NCI-H2081 (cell line): ENCODE measurements around the gene TMEM229B.

Experiments used
- DNase-seq, 2 experiments: peaks; one replicate each; lab custom pipeline; 2025; lab: John Stamatoyannopoulos, UW

The TMEM229B gene

DNA sequence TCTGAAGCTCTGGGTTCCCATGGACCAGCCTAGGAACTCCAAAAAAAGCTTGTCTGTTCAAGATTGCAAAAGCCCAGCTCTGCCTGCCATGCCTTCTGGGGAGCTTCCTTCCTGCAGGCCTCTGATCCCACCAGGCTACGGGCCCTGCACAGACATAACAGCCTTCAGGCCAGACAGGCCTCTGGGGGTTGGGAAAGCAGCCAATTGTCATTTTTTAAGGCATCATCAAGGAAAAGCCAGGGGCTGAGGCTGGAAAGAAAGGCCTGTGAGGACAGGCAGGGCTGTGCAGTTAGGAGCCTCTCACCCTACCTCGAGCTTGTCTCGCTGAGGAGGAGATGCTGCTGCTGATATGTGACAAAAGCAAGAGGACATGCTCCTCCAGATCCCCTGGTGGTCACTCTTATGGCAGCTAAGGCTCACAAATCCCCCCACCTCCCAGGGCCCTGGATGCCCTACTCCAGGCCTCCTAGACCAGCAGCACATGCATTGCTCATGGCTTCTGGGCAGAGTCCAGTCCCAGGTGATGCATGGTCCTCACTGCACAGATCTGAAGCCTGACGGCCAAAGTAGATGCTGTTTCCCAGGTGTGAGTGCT lies 2.9 kb downstream of the TMEM229B start:
- DNase-seq, result no peak

DNA sequence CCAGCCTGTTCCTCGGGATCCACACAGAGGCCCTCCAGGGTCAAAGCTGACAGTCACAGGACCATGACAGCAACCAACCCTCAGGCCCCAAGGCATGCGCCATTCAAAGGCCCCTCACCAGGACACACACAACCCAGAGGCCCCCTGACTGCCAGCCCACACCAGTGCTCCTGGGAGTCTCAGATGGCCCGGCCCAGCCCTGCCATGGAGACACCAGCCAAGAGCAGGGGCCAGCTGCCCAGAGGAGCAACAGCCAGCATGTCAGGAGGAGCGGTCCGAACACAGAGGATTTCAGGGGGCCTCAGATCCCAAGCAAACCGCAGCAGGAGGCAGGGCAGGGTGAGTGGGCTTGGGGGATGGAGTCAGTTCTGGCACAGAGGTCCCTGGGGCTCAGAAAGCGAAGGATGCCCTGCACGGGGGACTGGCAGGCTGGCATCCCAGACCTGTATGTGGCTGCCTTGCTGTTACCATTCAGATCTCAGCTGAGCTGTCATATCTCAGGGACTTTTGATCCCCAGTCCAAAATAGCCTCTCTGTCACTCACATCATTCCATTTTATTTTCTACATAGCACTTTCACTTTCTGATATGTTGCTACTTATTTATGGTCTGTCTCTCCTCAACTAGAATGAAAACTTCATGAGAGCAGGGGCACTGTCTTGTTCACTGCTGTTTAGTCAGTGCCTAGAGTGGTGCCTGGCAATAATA lies 4.8 kb downstream of the TMEM229B start:
- DNase-seq, result no peak

DNA sequence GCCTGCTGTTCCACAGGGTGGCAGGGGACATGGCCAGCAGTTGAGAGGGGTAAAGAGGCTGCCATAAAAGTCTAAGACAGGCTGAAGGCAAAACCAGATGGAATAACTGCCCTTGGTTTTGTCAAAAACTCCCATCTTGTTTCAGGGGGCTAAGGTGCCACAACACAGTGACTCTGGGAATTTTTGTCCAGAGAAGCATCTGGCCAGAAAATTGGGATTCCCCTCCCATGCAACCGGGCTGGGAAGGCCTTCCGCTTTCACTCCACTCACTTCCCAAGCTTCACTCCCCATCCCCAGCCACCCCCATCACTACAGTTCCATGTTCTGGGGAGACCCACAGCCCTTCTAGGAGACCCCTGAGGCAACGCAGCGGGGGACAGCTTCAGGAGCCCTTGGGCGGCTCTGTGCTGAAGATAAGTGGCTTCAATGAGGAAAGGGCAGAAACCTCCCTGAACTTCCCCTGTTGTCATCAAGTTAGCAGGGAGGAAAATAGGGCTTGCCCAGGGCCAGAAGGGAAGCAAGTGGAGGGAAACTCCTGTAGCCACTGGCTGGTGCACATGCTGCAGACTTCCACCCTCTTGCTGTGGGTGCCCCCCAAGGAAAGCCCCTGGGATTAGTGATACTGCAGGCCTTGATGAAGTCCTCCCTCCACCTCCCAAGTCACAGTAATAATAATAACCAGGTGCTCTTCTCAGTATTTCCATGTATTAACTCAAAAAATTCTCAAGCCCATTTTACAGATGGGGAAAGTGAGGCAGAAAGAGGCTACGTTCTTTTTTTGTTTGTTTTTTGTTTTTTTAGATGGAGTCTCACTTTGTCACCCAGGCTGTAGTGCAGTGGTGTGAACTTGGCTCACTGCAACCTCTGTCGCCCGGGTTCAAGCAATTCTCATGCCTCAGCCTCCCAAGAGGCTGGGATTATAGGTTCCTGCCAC lies 6.0 kb downstream of the TMEM229B start:
- no peak for DNase-seq

DNA sequence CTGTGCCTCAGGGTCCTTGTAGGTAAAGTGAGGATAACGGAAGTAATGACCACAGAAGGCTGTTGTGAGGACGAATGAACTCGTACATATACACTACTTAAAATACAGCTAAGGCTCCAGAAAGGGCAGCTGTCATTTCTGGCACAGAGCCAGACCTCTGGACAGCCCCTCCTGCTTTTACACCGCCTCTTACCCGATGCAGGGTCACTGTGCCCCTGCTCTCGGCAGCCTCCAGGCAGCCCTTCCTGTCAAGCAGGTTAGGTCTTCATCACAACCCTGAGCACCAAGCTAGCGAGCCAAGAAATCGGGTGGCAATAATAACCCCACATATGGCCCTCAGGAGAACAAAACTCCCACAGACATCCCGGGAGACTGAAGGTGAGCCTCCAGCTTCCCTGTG lies 8.5 kb downstream of the TMEM229B start:
- DNase-seq, result peak in 1 of 2 experiments; percentile 18

DNA sequence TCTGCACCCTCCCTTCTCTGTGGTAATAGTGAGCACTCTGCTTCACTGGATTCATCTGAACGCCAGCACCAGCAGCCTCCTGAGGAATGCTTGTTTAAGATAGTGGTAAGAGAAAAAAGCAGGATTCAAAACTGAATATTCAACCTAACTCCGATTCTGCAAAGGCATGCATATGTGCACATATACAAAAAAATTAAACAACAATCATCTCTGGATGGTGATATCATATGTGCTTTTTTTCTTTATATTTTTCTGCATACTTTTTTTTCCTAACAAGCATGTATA lies 9.8 kb downstream of the TMEM229B start:
- no peak for DNase-seq

DNA sequence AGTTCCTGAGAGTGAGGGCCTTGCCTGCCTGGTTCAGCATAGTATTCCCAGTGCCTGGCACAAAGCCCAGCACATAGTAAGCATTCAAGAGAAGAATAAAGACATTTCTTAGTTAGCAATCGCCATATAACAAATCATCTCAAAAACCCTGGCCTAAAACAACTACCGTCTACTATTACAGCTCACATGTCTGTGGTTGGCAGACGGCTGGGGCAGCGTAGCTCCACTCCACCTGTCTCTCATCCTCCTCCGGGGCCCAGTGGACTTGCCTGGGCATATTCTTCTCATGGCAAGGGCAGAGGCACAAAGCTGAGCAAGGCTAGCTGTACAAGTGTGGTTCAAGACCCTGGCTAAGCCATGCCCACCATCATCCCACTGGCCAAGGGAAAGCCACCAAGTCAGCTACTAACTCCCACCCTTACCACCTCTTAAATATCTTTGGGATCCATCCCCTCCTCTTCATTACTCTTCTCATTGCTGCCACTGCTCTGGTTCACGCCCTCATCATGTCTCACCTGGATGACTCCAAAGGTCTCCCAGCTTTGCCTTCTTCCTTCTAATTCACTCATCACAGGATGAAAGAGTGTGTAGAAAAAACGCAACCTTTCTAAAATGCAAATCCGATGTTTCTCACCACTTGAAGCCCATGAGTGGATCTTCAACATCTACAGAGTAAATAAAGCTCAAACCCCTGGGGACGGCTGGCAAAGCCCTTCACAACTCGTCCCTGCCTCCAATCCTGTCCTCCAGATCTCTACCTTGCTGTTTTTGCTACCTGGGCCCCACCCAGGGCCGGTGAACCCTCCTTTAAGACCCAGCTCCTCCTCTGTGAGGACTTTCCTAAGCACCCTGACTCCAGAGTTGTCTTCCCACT lies 10.4 kb downstream of the TMEM229B start:
- no peak for DNase-seq

DNA sequence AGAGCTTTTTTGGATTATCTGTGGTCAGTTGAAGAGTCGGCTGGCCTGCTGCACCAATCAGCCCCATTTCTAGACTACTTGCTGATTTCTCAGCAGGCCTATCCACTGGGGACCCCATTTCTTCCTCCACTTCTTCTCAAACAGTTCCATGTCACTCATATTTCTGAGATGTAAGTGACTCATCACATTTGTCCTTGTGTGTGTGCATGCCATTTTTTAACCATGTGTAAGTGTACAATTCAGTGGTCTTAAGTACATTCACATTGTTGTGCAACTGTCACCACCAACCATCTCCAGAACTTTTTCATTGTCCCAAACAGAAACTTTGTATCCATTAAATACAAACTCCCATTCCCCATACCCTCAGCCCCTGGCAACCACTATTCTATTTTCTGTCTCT lies 14.2 kb downstream of the TMEM229B start:
- no peak for DNase-seq

DNA sequence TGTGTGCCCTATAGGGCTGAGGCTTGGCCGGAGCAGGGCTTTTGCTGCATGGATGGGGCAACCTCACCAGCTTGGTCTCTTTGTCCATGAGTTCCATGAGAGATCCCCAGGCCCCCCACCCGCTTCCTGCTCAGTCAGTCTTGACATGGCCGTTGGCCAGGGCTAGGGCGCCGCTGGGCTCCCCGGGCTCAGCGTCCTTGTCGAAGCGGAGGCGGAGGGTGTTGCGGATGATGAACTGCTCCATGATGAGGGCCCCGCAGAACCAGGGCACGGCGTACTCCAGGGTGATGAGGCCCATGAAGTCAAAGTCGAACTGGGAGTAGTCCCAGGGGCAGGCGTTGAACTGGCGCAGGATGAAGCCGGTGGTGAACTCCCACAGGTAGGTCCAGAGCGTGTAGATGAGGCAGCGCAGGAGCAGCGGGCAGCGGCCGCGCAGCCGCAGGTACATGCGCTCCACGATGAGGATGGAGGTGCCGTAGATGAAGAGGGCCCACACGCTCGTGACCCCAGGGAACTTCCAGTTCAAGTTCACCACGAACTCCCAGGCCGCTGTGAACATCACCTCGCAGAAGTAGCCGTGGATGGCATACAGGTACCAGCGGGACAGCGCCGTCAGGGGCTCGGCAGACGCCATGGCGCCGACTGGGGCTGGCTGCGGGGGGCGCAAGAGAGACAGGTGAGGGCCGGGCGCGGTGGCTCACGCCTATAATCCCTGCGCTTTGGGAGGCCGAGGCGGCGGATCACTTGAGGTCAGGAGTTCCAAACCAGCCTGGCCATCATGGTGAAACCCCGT lies 15.0 kb downstream of the TMEM229B start:
- no peak for DNase-seq

DNA sequence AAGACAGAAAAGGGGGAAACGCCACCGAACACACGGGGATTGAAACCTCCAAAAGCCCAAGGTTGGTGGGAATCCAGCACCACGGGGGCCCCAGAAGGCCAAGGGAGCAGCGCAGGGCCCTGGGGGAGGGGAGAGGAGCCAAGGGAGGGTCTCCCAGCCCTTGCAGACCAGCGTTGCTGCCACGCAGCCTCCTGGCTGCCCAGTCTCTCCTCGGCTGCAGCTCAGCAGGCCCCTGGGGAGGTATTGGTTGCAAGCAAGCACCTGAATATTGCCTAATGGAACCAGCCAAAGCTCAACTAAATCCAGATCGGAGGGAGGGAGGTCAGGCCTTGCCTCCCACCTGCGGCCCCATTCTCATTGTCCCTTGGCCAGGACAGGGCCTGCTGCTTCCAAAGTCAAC lies 15.8 kb downstream of the TMEM229B start:
- DNase-seq, result no peak

DNA sequence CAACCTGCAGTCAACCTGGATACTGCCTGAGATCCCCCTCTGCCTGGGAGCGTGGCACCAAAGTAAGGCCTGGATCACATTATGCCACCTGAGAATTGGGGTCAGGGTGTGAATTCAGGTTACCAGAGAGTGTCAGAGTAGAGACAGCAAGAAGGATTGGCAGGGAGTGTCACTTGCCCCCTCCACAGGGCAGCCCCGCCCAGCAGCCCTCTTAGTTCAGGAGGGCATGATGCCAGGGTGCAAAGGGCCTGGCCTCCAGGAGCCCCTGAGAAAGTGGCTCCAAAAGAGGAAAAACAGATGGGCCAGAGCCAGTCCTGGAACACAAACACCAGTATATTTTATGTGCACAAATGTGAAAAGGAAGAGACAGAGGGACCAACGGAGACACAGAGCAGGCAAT lies 18.6 kb downstream of the TMEM229B start:
- no peak for DNase-seq

DNA sequence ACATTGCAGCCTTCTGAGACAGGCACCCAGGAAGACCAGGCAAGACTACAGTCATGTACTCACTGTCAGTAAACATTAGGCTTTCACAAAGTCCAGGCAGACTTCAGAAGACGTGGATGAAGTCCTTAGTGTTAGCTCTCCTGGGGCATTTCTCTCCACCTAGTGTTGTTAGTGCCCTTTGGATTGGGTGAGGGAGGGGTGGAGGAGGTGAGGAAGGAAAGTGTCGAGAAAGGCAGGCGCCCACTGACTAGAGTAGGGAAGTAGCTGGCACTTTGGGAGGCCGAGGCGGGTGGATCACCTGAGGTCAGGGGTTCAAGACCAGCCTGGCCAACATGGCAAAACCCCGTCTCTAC lies 20.2 kb downstream of the TMEM229B start:
- no peak for DNase-seq

DNA sequence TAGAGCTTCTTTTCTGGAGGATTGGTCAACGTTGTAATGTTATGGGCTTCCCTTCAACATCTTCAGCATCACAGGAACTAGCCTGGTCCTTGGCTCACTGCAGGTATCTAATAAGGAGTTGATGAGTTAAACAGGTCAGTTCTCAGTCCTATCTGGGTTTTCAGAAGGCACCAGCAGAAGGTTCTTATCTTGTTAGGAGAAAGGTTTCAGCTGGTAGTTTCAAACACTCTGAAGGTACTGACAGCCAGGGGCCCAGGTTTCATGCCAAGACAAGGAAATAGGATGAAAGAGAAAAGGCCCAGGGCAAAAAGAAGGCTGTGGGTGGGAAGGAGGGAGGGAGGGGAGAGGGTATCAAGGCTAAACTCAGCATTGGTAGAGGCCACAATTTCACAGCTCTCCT lies 21.4 kb downstream of the TMEM229B start:
- no peak for DNase-seq

DNA sequence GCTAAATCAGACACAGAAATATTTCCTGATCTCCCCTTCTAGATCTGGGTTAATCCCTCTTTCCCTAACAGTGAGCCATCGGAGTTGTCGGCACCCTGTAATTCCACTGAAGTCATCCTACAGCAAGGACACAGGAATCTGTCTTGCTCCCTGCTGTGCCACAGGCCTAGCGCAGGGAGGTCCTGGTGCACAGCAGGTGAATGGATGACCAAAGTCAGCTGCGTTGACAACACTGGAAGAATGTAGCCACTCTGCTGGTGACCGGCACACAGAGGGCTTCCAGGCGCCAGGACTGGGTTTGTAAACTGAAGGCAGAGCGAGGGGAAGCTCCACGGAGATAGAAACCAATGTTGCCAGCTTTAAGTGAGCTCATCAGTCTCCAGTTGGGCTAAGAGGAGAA lies 23.6 kb downstream of the TMEM229B start:
- DNase-seq, result no peak

DNA sequence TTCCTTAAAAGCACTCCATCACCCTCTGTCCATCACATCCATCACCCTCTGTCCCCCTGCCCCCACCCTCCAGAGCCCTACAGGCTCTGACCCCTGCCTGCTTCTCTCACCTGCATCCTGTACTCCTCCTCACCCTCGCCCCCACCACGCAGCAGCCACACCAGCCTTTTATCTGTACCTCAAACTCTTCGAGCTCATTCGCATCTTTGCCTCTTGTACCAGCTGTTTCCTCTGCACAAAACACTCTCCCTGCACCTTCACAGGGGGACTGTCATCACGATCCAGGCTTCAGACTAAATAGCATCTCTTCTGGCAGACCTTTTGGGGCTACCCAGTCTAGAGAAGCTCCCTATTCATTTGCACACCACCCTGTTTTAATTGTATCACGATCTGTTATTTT lies 24.1 kb downstream of the TMEM229B start:
- no peak for DNase-seq

DNA sequence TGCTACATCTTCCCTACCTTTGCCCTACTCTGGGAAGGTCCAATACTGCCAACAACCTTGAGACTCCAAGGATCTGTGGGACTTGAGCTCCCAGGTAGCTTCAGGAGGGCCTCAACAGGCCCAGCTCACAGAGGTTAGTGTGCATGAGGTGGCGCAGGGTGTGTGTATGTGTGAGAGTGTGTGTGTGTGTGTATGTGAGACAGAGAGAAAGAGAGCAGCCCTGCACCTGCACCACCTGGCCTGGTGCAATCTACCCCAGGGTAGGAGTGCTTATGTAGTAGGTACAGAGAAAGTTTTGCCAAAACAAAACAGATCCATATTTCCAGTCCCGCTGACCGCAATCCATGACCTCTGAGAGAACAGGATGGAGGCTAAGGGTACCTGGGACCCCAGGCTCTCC lies 24.6 kb downstream of the TMEM229B start:
- no peak for DNase-seq

DNA sequence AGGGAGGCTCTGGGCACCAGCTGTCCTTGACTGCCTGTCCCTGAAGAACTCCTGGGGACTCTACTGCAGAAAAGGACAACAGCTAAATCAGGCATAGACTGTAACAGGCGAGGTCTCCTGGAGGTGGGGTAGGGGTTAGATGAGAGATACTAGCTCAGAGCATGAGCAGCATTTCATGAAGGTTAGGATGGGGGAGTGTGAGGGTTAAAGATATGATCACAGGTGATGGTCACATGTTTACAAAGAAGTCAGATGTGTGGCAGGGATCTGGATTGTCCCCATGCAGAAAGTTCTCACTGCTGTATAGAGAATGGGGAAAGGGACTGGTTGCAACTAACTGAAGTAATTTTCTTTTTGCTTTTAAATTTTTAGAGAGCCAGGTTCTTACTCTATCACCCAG lies 26.5 kb downstream of the TMEM229B start:
- no peak for DNase-seq

DNA sequence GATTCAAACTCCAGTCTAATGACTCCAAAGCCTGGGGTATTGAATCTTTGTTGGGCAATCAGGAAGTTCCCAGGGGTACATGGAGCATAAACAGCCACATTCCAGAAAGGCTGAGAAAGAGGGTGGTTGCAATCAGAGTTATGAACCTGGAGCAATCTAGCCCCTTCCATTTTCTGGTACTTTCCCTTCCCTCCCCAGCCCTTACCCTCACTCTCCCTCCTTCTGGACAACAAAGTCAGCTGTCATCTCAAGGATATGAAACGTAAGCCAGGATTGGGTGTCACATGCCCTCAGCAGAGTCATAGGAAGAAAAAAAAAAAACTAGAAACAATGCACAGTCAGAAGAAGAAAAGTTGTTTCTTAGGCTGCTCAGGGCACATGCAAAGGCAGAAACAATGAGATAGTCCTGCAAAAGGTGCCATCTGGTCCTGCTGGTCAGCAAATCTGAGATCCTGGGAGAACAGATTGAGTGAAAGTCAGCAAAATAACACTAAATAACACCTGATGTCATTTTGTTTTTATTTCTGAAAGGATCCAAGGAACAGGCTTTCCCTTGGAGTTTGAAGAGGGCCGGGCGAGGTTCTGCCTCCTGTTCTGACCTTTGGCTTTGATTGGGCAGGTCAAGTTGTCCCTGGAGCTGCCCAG lies 27.1 kb downstream of the TMEM229B start:
- DNase-seq, result no peak

DNA sequence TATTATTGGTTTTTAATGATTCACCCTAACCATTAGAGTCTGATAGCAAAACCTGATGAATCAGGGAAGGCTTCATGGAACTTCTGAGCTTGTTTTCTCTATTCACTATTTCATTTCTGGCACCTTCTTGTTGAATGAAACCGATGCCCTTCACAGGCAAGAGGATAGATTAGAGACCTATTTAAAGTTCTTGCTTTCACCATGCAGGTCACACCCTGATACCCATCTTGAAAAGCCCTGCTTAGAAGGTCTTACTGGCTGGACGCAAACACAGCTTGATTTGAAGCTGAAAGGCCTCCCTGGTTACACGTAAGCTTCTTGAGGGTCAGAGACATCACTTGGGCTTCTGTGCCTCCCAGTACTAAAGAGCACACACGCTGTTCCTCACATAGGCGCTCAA lies 29.2 kb downstream of the TMEM229B start:
- DNase-seq, result no peak

DNA sequence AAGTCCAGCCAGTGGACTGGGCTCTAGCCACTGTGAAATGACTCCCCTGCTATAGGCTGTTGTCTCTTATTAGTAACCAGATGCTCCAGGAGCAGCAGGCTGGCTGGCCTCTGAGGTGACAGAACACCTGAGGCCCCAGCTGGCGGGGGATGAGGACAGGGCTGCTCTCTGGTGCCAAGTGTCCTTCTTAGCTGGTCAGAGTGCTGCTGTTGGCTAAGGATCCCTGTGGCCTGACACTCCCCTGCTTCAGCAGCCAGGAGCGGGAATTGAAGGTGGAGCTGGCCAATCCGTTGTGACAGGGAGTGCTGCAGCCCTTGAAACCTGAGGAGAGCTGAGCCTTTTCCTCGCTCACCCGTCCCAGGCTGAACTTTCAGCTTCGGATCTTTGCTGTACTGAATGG lies 30.7 kb downstream of the TMEM229B start:
- no peak for DNase-seq

DNA sequence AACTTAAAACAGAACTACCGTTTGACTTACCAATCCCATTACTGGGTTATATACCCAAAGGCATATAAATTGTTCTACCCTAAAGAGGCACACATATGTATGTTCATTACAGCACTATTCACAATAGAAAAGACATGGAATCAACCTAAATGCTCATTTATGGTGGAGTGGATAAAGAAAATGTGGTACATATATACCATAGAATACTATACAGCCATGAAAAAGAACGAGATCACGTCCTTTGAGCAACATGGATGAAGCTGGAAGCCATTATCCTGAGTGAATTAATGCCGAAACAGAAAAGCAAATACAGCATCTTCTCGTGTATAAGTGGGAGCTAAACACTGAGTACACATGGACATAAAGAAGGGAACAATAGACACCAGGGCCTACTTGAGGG lies 31.8 kb downstream of the TMEM229B start:
- no peak for DNase-seq
